HepG2 (cell line): ENCODE data around the gene HBM. TPM values are rescaled to one million over a fixed set of nuclear protein-coding genes. Genes with fewer than 3 reads are reported as not detected.

ENCODE experiments used
- AGO2 ChIP-seq: fragments of 200-400 bp; formaldehyde crosslinking; optimal IDR thresholded peaks from 2 replicates; pipeline ENCODE3; 2017; ENCODE audit warnings: mild to moderate bottlenecking, low read depth, low read length, moderate library complexity
- BHLHE40 ChIP-seq: IDR thresholded peaks from 2 replicates; pipeline ENCODE4 v1.6.1; 2011; ENCODE audit warnings: low read length, improper control_type of control experiment
- IKZF1 ChIP-seq: fragments of 450-650 bp; IDR thresholded peaks from 2 replicates; pipeline ENCODE4 v1.7.1; 2016
- KIAA2018 ChIP-seq: sonication (generic); formaldehyde crosslinking; IDR thresholded peaks from 2 replicates; pipeline ENCODE4 v1.5.0; 2020; ENCODE audit warnings: mild to moderate bottlenecking, missing genetic modification reagents, borderline replicate concordance
- NBN ChIP-seq: fragments of 450-650 bp; conservative IDR thresholded peaks from 2 replicates; pipeline ENCODE4 v1.6.1; 2017
- NFATC3 ChIP-seq: sonication (generic); formaldehyde crosslinking; IDR thresholded peaks from 2 replicates; pipeline ENCODE4 v1.5.1; 2020; ENCODE audit warnings: mild to moderate bottlenecking, missing genetic modification reagents
- PRDM10 ChIP-seq: sonication (generic); formaldehyde crosslinking; IDR thresholded peaks from 2 replicates; pipeline ENCODE4 v1.4.0; 2020; ENCODE audit warnings: low read depth, missing genetic modification reagents
- ZNF468 ChIP-seq: sonication (generic); formaldehyde crosslinking; IDR thresholded peaks from 2 replicates; pipeline ENCODE4 v1.8.0; 2022; ENCODE audit warnings: mild to moderate bottlenecking, moderate library complexity, missing genetic modification reagents
- ZNF512 ChIP-seq: sonication (generic); formaldehyde crosslinking; IDR thresholded peaks from 2 replicates; pipeline ENCODE4 v1.4.0; 2020; ENCODE audit warnings: mild to moderate bottlenecking, missing genetic modification reagents
- ZNF746 ChIP-seq: sonication (generic); formaldehyde crosslinking; IDR thresholded peaks from 2 replicates; pipeline ENCODE4 v1.8.0; 2022; ENCODE audit warnings: mild to moderate bottlenecking, missing genetic modification reagents
- polyA plus RNA-seq, 8 experiments: library from polyadenylated mRNA; depleted of rRNA in 3 of 8; stranded (reverse) in 7 of 8; unstranded in 1 of 8; fragments of >200 nt; fragmentation: Illumina TruSeq in 4 of 8; extraction: Trizol in 4 of 8; gene quantifications; 2 replicates each; pipeline versions ENCODE4 v1.2.1 to v1.2.3, GENCODE V29; 2011 to 2016; ENCODE audit warnings: low read depth in 4 of 8, missing spikeins in 1 of 8, mixed read lengths in 1 of 8; ENCODE audit not compliant: insufficient read depth in 1 of 8
- total RNA-seq, 5 experiments: library from RNA; depleted of rRNA; stranded (reverse); fragments of >200 nt; fragmentation: Illumina TruSeq; extraction: Trizol; gene quantifications; 2 replicates each; pipeline ENCODE4 v1.2.3, GENCODE V29; 2016; ENCODE audit warnings: low read depth in 1 of 5
- TF ChIP-seq, protein P1 (sequence below): IDR thresholded peaks from 2 replicates; pipeline ENCODE4 v1.6.1; 2012; ENCODE audit warnings: inconsistent platforms
- TF ChIP-seq, protein P2 (sequence below): sonication (generic); IDR thresholded peaks from 2 replicates; pipeline ENCODE4 v1.6.1; 2016; ENCODE audit warnings: low read depth, borderline replicate concordance

The HBM gene
- total and polyA plus RNA-seq, 2 of the 13 experiments (the other 11 are each of a cell fraction or from before 2014, with no cell fraction given): not detected

DNA sequence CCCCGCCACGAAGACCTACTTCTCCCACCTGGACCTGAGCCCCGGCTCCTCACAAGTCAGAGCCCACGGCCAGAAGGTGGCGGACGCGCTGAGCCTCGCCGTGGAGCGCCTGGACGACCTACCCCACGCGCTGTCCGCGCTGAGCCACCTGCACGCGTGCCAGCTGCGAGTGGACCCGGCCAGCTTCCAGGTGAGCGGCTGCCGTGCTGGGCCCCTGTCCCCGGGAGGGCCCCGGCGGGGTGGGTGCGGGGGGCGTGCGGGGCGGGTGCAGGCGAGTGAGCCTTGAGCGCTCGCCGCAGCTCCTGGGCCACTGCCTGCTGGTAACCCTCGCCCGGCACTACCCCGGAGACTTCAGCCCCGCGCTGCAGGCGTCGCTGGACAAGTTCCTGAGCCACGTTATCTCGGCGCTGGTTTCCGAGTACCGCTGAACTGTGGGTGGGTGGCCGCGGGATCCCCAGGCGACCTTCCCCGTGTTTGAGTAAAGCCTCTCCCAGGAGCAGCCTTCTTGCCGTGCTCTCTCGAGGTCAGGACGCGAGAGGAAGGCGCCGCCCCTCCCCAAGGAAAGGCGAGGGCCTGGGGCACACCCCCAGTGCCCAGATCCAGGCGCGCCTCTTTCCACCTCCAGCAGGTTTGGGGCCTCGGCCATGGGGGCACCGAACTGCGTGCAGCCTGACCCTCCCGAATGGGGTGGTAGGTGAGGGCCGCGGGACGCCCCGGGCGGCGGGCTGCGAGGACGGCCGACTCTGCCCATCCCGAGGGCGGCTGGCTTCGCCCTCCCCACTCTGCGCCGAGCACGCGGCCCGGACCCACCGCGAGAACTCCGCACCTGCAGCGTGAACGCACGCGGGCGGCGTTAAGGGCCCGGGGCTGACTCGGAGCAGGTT lies 15.1 kb downstream of the HBM start (continued):
- peak; percentile 99; the same call in 1 of the 2 replicates for TF ChIP-seq KIAA2018 (CRISPR knock-in tag)
- no peak for TF ChIP-seq PRDM10
- TF ChIP-seq NBN: no peak
- peak; percentile 96 for TF ChIP-seq ZNF746 (CRISPR knock-in tag)
- peak; percentile 94 for TF ChIP-seq ZNF468 (CRISPR knock-in tag)
- TF ChIP-seq, protein P1, sequence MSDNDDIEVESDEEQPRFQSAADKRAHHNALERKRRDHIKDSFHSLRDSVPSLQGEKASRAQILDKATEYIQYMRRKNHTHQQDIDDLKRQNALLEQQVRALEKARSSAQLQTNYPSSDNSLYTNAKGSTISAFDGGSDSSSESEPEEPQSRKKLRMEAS: peak; percentile 100
- TF ChIP-seq, protein P2, sequence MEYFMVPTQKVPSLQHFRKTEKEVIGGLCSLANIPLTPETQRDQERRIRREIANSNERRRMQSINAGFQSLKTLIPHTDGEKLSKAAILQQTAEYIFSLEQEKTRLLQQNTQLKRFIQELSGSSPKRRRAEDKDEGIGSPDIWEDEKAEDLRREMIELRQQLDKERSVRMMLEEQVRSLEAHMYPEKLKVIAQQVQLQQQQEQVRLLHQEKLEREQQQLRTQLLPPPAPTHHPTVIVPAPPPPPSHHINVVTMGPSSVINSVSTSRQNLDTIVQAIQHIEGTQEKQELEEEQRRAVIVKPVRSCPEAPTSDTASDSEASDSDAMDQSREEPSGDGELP: no peak
- no peak for TF ChIP-seq IKZF1
- no peak for TF ChIP-seq ZNF512 (CRISPR knock-in tag)
- peak; percentile 96; the same call in 1 of the 2 replicates for TF ChIP-seq NFATC3 (CRISPR knock-in tag)
- peak; percentile 52; the same call in 1 of the 2 replicates for TF ChIP-seq BHLHE40
- TF ChIP-seq AGO2: peak; percentile 99
